ENCODE measurements around the gene PLEKHA7.
"Not testable (repeated sequence)": the region's sequence is repeated elsewhere in the genome, so short reads cannot be mapped to it uniquely, and the experiment has no call there.

Gene PLEKHA7

GRCh38 chr11:16874275-16874975 is 139.8 kb downstream of the PLEKHA7 start:
- no peak for DNase-seq

- DNase-seq: no peak
Observed at GRCh38 chr11:16873289-16873688, 140.9 kb downstream of the PLEKHA7 start.

GRCh38 chr11:16871368-16871767 is 142.8 kb downstream of the PLEKHA7 start:
- no peak for DNase-seq

- DNase-seq: no peak
Observed at GRCh38 chr11:16867097-16867496, 147.1 kb downstream of the PLEKHA7 start.

GRCh38 chr11:16864428-16864827 is 149.8 kb downstream of the PLEKHA7 start:
- DNase-seq: not testable (repeated sequence)

- no peak for DNase-seq
Observed at GRCh38 chr11:16863389-16863788, 150.8 kb downstream of the PLEKHA7 start.

GRCh38 chr11:16862726-16863125 is 151.5 kb downstream of the PLEKHA7 start:
- DNase-seq: no peak

GRCh38 chr11:16861862-16862261 is 152.4 kb downstream of the PLEKHA7 start:
- no peak for DNase-seq

GRCh38 chr11:16860617-16861016 is 153.6 kb downstream of the PLEKHA7 start:
- no peak for DNase-seq

- DNase-seq: no peak
Observed at GRCh38 chr11:16859651-16860050, 154.6 kb downstream of the PLEKHA7 start.

- DNase-seq: no peak
Observed at GRCh38 chr11:16857186-16857585, 157.0 kb downstream of the PLEKHA7 start.

- DNase-seq: no peak
Observed at GRCh38 chr11:16856022-16856471, 158.2 kb downstream of the PLEKHA7 start.

- DNase-seq: no peak
Observed at GRCh38 chr11:16854979-16855378, 159.2 kb downstream of the PLEKHA7 start.

GRCh38 chr11:16853859-16854258 is 160.4 kb downstream of the PLEKHA7 start:
- no peak for DNase-seq

GRCh38 chr11:16853266-16853665 is 160.9 kb downstream of the PLEKHA7 start:
- DNase-seq: no peak

- DNase-seq: no peak
Observed at GRCh38 chr11:16846305-16846704, 167.9 kb downstream of the PLEKHA7 start.

- no peak for DNase-seq
Observed at GRCh38 chr11:16844268-16844771, 169.9 kb downstream of the PLEKHA7 start.

- DNase-seq: no peak
Observed at GRCh38 chr11:16843294-16843693, 170.9 kb downstream of the PLEKHA7 start.

GRCh38 chr11:16841984-16842383 is 172.2 kb downstream of the PLEKHA7 start:
- DNase-seq: no peak

- DNase-seq: no peak
Observed at GRCh38 chr11:16841481-16841880, 172.7 kb downstream of the PLEKHA7 start.

GRCh38 chr11:16840951-16841350 is 173.3 kb downstream of the PLEKHA7 start:
- no peak for DNase-seq

- no peak for DNase-seq
Observed at GRCh38 chr11:16839821-16840220, 174.4 kb downstream of the PLEKHA7 start.

- DNase-seq: no peak
Observed at GRCh38 chr11:16834384-16834783, 179.8 kb downstream of the PLEKHA7 start.

GRCh38 chr11:16833026-16833425 is 181.2 kb downstream of the PLEKHA7 start:
- no peak for DNase-seq

GRCh38 chr11:16832193-16832539 is 182.0 kb downstream of the PLEKHA7 start:
- no peak for DNase-seq

Measured in CD4-positive, alpha-beta T cell treated with Interleukin-12 subunit alpha and Interleukin-12 subunit beta, for 1 hour (primary cell).